Loucy (cell line): ENCODE results near the gene LRRK1.

Experiments
- EZH2phosphoT487 ChIP-seq: fragments of 200-600 bp; IDR thresholded peaks from 2 replicates; pipeline ENCODE4 v1.6.1; 2018; ENCODE audit warnings: antibody characterized with exemption, mild to moderate bottlenecking, moderate library complexity, borderline replicate concordance
- TF ChIP-seq, protein P1 (sequence below): fragments of 200-600 bp; sonication (generic); conservative IDR thresholded peaks from 2 replicates; pipeline ENCODE4 v1.5.1; 2014; ENCODE audit warnings: mild to moderate bottlenecking, antibody characterized with exemption, low read length

DNA sequence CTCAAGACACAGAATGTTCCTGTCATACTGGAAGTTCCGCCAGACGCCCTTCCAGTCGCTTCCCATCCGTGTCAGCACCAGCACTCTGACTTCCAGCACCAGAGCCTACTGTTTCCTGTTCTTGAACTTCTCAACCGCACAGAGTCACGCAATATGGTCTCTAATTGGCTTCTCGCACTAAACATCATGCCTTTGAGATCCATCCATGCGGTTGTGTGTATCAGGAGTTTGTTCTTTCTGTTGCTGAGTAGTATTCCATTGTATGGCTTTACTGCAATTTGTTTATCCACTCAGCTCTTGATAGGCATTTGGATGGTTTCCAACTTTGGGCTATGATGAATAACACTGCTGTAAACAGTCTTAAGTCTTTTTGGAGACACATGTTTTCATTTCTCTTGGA is 112.1 kb downstream of the LRRK1 start:
- TF ChIP-seq, protein P1, sequence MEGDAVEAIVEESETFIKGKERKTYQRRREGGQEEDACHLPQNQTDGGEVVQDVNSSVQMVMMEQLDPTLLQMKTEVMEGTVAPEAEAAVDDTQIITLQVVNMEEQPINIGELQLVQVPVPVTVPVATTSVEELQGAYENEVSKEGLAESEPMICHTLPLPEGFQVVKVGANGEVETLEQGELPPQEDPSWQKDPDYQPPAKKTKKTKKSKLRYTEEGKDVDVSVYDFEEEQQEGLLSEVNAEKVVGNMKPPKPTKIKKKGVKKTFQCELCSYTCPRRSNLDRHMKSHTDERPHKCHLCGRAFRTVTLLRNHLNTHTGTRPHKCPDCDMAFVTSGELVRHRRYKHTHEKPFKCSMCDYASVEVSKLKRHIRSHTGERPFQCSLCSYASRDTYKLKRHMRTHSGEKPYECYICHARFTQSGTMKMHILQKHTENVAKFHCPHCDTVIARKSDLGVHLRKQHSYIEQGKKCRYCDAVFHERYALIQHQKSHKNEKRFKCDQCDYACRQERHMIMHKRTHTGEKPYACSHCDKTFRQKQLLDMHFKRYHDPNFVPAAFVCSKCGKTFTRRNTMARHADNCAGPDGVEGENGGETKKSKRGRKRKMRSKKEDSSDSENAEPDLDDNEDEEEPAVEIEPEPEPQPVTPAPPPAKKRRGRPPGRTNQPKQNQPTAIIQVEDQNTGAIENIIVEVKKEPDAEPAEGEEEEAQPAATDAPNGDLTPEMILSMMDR: no peak
- TF ChIP-seq EZH2phosphoT487: no peak
